ENCODE data around the gene HECTD1.
"Not testable (repeated sequence)": the region's sequence is repeated elsewhere in the genome, so short reads cannot be mapped to it uniquely, and the experiment has no call there.

HECTD1 gene

DNA sequence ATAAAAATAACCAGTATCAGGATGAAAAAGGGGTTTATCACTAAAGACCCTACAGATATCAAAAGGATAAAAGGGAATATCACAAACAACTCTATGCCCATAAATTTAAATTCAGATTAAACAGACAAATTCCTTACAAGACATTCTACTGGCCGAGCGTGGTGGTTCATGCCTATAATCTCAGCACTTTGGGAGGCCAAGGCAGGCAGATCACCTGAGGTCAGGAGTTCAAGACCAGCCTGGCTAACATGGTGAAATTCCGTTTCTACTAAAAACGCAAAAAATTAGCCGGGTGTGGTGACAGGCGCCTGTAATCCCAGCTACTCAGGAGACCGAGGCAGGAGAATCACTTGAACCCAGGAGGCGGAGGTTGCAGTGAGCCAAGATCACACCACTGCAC lies 15.0 kb downstream of the HECTD1 start:
- not testable (repeated sequence) for DNase-seq

DNA sequence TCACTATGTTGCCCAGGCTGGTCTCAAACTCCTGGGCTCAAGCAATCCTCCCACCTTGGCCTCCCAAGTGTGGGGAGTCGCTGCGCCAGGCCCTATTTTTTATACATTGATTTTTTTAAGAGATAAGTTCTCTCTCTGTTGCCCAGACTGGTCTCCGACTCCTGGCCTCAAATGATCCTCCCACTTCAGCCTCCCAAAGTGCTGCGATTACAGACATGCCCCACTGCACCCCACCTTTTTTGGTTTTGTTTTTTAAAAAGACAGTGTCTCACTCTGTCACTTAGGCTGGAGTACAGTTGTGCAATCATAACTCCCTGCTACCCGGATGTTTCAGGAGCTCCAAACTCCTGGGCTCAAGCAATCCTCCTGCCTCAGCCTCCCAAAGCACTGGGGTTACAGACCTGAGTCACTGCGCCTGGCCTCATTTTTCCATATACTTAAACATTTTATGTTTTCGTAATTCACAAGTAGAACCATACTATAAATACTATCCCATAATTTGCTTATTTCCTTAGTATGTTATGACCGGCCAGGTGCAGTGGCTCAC lies 16.8 kb downstream of the HECTD1 start:
- no peak for DNase-seq

DNA sequence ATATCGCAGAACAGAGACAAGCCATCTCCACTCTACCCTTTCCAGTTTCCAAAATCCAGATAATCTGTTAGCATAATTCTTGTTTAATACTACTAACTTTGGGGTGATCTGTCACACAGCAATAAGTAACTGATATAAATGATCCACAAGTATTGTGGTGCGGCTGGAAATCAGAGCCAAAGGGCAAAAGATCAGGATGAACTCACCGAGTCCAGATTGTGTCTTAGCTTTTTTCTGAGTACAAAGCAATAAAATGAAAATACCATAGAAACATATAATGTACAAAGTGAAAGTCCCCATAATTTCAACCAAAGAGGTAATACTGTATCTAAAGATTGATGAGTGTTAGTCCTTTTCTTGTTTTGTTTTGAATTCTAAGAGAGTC lies 17.4 kb downstream of the HECTD1 start:
- no peak for DNase-seq

DNA sequence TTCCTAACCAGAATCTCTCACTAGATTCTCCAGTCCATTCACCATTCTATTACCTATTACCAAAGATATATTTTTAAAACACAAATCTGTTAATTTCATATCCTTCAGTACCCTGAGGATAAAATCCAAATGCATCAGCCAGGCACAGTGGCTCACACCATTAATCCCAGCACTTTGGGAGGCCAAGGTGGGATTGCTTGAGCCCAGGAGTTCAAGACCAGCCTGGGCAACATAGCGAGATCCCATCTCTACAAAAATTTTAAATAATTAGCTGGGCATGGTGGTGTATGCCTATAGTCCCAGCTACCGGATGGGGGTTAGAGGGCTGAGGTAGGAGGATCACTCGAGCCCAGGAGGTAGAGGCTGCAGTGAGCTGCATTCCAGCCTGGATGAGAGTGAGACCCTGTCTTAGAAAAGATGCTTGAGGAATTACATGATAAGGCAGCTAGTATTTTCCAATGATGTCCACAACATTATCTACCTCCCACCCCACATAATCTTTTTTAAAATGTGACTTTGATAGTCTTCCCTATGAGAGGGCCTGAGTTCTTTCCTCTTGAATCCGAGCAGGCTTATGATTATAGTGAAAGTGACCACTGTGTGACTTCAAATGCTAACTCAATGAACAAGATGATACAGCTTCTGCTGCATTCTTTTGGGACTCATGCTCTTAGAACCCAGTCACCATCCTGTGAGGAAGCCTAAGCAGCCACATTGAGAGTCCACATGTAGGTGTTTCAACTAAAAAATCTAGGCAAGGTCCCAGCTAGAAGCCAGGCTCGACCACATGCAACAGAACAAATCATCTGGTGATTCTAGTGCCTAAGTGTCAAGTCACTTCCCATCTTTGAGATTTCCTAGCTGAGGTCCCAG lies 18.0 kb downstream of the HECTD1 start:
- no peak for DNase-seq

DNA sequence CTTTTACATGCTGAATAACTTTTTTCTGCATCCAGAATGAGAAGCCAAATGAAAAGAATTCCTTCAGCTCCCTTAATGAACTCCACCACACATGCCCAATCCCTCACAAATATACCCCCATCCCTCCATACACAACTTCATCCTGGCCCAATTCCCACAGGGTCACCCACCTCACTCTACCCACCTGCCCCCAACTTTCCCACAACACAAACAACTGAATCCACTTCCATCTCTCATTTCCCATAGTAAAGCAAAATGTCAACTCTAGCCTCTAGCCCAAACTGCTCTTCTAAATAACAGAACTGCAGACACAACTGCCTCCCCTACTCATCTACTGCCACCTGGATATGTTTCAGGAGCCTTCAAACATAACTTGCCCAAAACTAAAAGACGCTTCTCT lies 18.8 kb downstream of the HECTD1 start:
- DNase-seq, result no peak

DNA sequence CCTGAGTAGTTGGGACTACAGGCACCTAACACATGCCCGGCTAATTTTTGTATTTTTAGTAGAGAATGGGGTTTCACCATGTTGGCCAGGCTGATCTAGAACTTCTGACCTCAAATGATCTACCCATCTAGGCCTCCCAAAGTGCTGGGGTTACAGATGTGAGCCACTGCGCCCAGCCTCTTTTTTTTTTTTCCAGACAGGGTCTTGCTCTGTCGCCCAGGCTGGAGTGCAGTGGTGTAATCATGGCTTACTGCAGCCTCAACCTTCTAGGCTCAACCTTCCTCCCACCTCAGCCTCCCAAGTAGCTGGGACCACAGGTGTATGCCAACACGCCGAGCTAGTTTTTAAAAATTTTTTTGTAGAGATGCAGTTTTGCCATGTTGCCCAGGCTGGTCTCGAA lies 25.6 kb downstream of the HECTD1 start:
- DNase-seq, result not testable (repeated sequence)

DNA sequence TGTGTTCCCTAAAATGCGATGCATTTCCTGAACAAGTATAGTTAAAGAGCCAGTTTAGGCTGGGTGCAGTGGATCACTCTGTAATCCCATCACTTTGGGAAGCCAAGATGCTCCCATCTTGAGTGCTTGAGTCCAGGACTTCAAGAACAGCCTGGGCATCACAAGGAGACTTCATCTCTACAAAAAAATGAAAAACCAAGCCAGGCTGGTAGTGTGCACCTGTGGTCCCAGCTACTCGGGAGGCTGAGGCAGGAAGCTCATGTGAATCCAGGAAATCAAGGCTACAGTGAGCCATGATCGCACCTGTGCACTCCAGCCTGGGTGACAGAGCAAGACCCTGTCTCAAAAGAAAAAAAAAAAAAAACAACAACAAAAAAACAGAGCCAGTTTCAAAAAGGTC lies 26.3 kb downstream of the HECTD1 start:
- no peak for DNase-seq

DNA sequence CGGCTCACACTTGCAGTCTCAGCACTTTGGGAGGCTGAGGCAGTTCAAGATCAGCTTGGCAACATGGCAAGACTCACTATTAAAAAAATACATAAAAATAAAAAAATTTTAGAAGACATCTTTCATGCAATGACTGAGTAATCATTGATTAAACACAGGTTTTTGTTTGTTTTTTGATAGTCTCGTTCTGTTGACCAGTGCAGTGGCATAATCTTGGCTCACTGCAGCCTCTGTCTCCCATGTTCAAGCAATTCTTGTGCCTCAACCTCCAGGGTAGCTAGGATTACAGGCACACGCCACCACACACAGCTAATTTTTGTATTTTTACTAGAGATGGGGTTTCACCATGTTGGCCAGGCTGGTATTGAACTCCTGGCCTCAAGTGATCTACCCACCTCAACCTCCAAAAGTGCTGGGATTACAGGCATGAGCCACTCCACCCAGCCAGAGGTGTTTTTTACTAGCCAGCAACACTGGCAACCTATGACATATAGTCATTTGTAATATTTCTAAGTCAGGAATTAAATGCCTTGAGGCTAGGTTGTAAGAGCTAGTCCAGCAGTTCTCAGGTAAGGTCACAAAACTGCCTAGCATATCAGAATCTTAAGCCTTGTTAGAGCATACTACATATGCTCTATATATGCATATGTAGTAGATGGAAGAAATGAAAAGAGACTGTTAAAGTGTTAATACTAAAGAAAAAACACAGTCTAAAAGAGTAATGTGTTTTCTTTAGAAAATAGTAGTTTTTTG lies 27.1 kb downstream of the HECTD1 start:
- DNase-seq, result no peak

DNA sequence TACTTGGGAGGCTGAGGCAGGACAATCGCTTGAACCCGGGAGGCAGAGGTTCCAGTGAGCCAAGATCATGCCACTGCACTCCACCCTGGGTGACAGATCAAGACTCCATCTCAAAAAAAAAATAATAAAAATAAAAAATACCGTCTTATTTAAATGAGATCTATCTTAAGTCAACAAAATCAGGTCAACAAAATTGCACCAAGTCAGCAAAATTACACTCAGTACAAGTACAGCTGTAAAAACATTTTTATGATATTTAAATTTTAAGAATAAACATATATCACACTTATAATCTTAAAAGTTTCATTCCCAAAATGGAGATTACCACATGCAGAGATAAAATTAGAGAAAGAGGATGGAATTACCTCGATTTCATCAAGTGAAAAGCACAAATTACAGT lies 33.2 kb downstream of the HECTD1 start:
- no peak for DNase-seq

DNA sequence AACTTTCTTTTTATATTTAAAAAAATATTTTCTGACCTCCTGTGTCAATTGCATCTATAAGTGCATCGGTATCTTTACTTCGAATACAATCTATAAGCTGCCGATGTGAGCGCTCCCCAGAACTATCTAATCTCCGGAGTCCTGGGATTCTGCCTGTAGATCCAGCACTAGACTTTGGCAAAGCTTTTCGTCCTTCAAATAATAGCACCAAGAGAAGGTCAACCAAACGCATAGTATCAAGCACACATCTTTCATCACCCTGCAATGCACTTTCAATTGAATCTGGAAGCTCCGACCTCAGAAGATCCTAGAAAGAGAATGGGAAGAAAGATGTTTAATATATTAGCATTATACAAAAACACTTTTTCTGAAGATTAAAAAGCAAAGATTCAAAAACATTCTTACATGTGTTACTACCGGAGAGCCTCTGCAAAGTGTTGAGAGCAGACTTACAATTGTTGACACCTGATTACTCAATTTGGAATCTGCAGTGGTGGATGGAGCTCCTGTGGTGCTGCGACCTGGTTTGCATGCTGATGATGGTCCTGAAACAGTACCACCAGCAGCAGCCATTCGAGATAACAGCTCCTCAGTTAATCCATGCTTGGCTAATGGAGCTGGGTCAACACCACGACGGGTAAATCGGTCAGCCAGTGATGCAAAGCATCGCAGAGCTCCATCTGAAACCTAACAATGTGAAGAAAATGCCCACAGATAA lies 34.3 kb downstream of the HECTD1 start:
- DNase-seq, result no peak

DNA sequence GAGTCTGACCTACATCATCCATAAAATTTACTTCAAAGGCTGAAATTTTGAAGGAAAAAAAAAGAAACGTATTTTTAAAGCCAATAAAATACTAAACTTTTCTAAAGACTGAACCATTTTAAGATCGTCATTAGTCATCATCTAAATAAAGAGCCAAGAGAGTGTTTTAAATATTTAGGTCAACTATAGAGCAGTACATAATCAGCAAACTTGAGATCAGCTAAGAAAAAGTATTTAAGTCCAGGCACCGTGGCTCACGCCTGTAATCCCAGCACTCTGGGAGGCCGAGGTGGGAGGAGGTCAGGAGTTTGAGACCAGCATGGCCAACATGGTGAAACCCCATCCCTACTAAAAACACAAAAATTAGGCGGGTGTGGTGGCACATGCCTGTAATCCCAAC lies 35.5 kb downstream of the HECTD1 start:
- DNase-seq, result no peak

DNA sequence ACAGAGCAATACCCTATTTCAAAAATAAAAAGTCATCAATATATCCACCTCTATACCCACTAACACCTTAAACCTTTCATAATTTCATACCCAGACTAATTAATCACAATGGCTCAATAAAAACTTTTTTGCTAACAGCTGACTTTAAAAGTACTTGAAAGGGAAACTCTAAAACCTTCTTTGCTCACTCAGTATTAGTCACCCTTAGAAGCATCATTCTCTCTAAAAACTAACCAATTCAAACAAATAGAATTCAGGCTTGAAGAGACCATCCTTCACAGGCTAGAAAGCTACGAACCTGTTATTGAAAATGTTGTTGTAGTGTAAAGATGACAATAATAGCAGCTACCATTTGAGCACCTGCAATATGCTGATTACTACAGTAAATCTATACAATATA lies 37.2 kb downstream of the HECTD1 start:
- DNase-seq, result no peak

DNA sequence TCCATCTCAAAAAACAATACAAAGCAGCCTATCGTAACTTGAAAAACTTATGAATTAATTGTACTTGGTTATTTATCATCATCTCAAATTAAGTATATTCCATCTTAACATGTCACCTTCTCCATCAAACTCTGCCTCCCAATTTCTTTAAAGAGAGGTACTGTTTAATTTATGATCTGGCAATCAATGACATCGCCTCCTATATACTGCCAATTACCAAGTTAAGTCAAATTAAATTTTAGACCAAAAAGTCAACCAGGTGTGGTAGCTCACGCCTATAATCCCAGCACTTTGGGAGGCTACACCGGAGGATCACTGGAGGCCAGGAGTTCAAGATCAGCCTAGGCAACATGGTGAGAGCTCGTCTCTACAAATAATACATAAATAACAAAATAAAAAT lies 37.7 kb downstream of the HECTD1 start:
- DNase-seq, result no peak

DNA sequence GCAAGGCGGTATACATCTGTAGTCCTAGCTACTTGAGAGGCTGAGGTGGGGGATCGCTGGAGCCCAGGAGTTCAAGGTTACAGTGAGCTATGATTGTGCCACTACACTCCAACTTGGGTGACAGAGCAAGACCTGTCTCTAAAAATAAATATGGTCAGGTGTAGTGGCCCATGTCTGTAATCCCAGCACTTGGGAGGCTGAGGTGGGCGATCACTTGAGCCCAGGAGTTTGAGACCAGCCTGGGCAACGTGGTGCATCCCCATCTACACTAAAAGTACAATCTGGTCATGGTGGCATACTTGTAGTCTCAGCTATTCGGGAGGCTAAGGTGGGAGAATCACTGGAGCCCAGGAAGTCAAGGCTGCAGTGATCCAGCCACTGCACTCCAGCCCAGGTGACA lies 40.6 kb downstream of the HECTD1 start:
- no peak for DNase-seq

DNA sequence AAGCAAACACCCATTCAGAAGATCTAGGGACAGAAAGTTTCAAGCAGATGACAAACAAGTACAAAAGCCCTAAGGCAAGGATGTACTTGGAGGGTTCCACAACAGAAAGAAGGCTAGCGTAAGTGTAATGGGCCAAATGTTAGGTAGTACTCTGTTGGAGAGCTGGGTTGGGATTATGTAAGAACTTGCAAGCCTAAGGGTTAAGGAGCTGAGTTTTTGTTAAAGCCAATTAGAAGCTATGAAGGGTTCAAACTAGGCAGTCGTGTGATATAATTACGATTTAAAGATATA lies 41.4 kb downstream of the HECTD1 start:
- DNase-seq, result no peak

DNA sequence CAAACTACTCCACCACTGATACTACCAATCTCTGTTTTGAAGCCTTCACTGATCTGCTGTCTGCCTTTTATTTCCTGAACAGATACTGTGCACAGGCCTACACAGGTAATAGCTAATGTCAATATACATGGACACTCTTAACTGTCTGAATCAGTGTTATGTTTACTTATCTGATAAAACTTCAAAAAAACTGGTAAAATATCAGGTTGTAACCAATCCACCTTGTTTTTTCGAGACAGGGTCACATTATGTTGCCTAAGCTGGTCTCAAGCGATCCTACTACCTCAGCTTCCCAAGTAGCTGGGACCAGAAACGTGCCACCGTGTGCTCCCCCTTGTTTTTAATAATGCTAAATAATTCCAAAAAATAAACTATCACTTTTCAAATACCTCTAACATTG lies 43.5 kb downstream of the HECTD1 start:
- no peak for DNase-seq

DNA sequence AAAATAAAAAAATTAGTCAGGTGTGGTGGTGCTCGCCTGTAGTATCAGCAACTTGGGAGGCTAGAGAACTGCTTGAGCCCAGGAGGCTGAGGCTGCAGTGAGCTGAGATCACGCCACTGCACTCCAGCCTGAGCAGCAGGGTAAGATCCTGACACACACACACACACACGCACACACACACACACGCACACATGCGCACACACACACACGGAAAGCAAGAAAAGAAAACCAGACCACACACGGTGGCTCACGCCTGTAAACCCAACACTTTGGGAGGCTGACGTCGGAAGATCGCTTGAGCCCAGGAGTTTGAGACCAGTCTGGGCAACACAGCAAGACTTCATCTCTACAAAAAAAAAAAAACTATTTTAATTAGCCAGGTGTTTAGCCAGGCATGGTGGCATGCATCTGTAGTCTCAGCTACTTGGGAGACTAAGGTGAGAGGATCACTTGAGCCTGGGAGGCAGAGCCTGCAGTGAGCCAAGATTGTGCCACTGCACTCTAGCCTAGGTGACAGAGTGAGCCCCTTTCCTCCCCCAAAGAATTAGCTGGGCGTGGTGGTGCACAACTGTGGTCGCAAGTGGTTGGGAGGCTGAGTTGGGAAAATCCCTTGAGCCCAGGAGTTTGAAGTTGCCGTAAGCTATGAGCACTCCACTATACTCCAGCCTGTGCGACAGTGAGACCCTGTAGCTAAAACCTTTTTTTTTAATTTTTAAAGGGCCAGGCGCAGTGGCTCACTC lies 44.5 kb downstream of the HECTD1 start:
- DNase-seq, result no peak

DNA sequence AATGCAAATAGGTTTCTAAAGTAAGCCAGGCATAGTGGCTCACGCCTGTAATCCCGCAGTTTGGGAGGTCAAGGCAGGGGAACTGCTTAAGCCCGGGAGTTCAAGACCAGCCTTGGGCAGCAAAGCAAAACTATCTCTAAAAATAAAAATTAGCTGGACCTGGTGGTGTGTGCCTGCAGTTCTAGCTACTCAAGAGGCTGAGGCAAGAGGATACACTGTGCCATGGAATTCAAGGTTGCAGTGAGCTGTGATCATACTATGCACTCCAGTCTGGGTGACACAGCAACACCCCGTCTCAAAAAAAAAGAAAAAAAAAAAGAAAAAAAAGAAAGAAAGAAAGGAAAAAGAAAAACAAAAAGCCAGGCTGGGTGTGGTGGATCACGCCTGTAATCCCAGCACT lies 46.3 kb downstream of the HECTD1 start:
- DNase-seq, result no peak

DNA sequence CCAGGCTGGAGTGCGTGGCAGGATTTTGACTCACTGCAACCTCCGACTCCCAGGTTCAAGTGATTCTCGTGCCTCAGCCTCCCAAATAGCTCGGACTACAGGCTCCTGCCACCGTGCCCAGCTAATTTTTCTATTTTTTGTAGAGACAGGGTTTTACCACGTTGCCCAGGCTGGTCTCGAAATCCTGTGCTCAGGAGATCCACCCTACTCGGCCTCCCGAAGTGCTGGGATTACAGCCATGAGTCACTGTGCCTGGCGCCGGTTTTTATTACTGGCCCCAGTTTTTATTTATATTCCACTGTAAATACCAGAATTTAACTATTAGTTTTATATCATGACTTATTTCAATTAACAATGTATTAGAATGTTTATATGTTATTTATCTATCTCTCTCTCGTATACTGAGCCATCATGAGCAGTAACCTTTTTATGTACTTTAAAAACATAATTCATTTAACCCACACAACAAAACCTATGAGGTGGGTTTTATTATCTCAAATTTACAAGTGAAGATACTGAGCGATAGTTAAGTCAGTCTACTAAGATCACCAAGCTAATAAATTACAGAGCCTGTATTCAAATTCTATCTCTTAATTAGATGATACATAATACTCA lies 47.8 kb downstream of the HECTD1 start:
- no peak for DNase-seq

DNA sequence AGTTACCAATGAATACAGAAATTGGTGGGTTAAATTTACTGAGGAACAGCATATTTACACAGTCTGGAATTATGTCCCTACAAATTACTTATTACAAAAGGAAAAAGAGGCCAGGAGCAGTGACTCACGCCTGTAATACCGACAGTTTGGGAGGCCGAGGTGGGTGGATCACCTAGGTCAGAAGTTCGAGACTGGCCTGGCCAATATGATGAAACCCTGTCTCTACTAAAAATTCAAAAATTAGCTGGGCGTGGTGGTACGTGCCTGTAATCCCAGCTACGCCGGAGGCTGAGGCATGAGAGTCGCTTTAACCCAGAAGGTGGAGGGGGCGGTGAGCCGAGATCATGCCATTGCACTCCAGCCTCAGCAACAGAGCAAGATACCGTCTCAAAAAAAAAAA lies 52.6 kb downstream of the HECTD1 start:
- DNase-seq, result no peak

DNA sequence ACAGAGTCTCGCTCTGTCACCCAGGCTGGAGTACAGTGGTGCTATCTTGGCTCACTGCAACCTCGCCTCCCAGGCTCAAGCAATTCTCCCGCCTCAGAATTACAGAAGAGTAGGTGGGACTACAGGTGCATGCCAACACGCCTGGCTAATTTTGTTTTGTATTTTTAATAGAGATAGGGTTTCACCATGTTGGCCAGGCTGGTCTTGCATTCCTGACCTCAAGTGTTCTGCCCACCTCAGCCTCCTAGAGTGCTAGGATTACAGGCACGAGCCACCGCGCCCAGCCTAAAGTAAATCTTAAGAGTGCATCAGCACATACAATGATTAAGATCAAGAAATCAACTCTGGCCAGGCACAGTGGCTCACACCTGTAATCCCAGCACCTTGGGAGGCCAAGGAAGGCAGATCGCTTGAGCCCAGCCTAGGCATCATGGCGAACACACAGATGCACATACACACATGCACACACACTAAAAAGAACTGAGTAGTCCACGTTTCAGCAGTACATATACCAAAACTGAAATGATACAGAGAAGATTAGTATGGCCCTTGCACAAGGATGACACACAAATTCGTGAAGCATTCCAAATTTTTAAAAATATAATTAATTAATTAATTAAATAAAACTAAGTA lies 65.0 kb downstream of the HECTD1 start:
- DNase-seq, result no peak

DNA sequence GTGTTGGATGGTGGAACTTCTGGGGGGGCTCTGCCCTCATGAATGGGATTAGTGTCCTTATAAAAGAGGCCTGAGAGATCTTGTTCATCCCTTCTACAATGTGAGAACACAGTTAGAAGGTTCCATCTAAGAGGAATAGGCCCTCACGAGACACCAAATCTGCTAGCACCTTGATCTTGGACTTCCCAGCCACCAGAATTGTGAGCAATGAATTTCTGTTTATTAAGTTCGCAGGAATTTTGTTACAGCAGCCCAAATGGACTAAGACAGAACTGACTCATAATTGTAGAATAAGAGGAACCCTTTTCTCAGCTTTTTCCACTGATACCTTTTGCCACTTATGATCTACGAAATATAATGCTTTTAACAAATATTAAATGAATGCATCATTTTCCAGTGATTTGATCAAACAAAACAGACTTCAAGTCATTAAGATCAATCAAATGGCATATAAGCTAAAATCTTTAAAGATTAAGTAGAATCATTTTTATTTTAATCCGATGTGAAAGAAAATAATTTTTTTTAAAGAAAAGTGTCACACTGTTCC lies 68.2 kb downstream of the HECTD1 start:
- DNase-seq, result no peak
